Adrenal gland (tissue), 12 donors: ENCODE data around the gene PHACTR2. TPM values are rescaled to one million over a fixed set of nuclear protein-coding genes. Genes with fewer than 3 reads are reported as not detected.

ENCODE experiments used
- DNase-seq, 7 donors: peaks; one replicate each; pipeline ENCODE4 v3.0.0-alpha.2; 2019 to 2020
- H3K27ac ChIP-seq, 5 donors: fragments of 200-600 bp; sonication (generic) in 4 of 5; 1 replicate in 3 of 5; 2 replicates in 2 of 5; pipeline versions ENCODE4 v1.5.1 to v1.8.0; 2016 to 2020; ENCODE audit warnings: mild to moderate bottlenecking in 1 of 5
- H3K27me3 ChIP-seq: fragments of 200-600 bp; 2 replicates; pipeline ENCODE4 v1.8.0; 2021
- H3K36me3 ChIP-seq, 2 donors: fragments of 200-600 bp; replicated peaks in 1 of 2; 1 replicate in 1 of 2; 2 replicates in 1 of 2; pipeline versions ENCODE4 v1.5.1 to v1.8.0; 2018 to 2022
- H3K4me1 ChIP-seq, 2 donors: fragments of 200-600 bp; replicated peaks in 1 of 2; 1 replicate in 1 of 2; 2 replicates in 1 of 2; pipeline versions ENCODE4 v1.5.1 to v1.8.0; 2018 to 2021
- H3K4me3 ChIP-seq, 4 donors: fragments of 200-600 bp; sonication (generic) in 3 of 4; one replicate each; pipeline ENCODE4 v1.5.1; 2016 to 2018
- H3K9me3 ChIP-seq, 3 donors: fragments of 200-600 bp; sonication (generic) in 1 of 3; replicated peaks in 1 of 3; 1 replicate in 2 of 3; 2 replicates in 1 of 3; pipeline versions ENCODE4 v1.5.1 to v1.8.0; 2016 to 2021
- CTCF ChIP-seq, 6 experiments: fragments of 450-650 bp in 4 of 6; fragments of 200-600 bp in 2 of 6; sonication (generic) in 1 of 6; IDR thresholded peaks; 1 replicate in 5 of 6; 2 replicates in 1 of 6; pipeline versions ENCODE4 v1.5.1 to v1.8.0; 2016 to 2021; ENCODE audit warnings: antibody characterized with exemption in 6 of 6, mild to moderate bottlenecking in 2 of 6, moderate library complexity in 1 of 6
- POLR2A ChIP-seq, 2 donors: fragments of 450-650 bp; IDR thresholded peaks; one replicate each; pipeline ENCODE4 v1.6.1; 2017; ENCODE audit warnings: antibody characterized with exemption in 2 of 2, mild to moderate bottlenecking in 2 of 2, moderate library complexity in 1 of 2
- WGBS, 4 donors: extraction: QIAGEN DNeasy Blood & Tissue Kit in 2 of 4; methylation state at CpG; one replicate each; pipeline versions ENCODE4 v1.1.5 to v1.1.7; 2013 to 2017; 5-methylcytosine and 5-hydroxymethylcytosine counted together
- intact Hi-C, 2 donors: fragments of 100-400 bp; cut with DNase I; formaldehyde crosslinking; loops; one replicate each; pipeline versions ENCODE4 v1.14.1 to v1.15.0; 2022 to 2023
- polyA plus RNA-seq, 3 donors: library from polyadenylated mRNA; stranded (reverse); fragments of 200-250 nt in 2 of 3; fragments of 350-450 nt in 1 of 3; fragmentation: Illumina TruSeq in 1 of 3; extraction: RNeasy Lipid Tissue Mini Kit (QIAGEN cat#74804) in 1 of 3; gene quantifications; one replicate each; pipeline ENCODE4 v1.2.3, GENCODE V29; 2013 to 2014
- total RNA-seq, 9 donors: library from RNA; depleted of rRNA in 4 of 9; stranded (reverse); fragments of >200 nt in 4 of 9; fragments of 120-200 nt in 1 of 9; fragmentation: NEBNext Ultra II Directional in 1 of 9; extraction: Animal tissue kit (Norgen Biotek cat#: 25700) in 1 of 9; gene quantifications; one replicate each; pipeline versions ENCODE4 v1.1.0 to v1.2.4, GENCODE V29; 2013 to 2023
- donor health status: healthy with polysubstance abuse.
- donor health status: Bipolar disorder and iron deficiency.
- donor health status: DM: yes; HTN: yes; CAD: no.
- donor health status: DM: no; HTN: no; CAD: no.
- donor health status: DM: no; HTN: no; CAD: no.
- donor health status: DM: yes; HTN: yes; CAD: no.

PHACTR2 gene
- total and polyA plus RNA-seq, 12 donors = 12.1 to 315 (median 227) TPM

GRCh38 chr6:143752459-143752858, 74.7 kb downstream of the PHACTR2 start:
- no peak for DNase-seq
- Histone ChIP-seq H3K27me3 (no peaks in the 10 kb centered on the region), H3K9me3 (no peaks in the 10 kb centered on the region), H3K27ac (peak overlapping the region in 3 of 5 donors; percentile 5 to 33 (median 30)), H3K36me3 (no peaks in the 10 kb centered on the region), H3K4me3 (no peak overlapping the region), H3K4me1 (peaks cover 51 to 52% of the 10 kb centered on the region in 2 donors)
- no peak for TF ChIP-seq CTCF (IDR thresholded peaks at IDR 0.05)
- no peak for TF ChIP-seq POLR2A (IDR thresholded peaks at IDR 0.05)
- 28 to 37% (median 35%) methylated on average over 2 of the region's 2 CpGs for WGBS, 4 donors
- intact Hi-C loops = no loop called here

GRCh38 chr6:143753678-143754077, 75.9 kb downstream of the PHACTR2 start:
- TF ChIP-seq POLR2A (IDR thresholded peaks at IDR 0.05) = no peak
- TF ChIP-seq CTCF (IDR thresholded peaks at IDR 0.05) = no peak
- Histone ChIP-seq H3K36me3 (peaks cover 0 to 3% of the 10 kb centered on the region in 2 donors), H3K27me3 (no peaks in the 10 kb centered on the region), H3K4me1 (peaks cover 44 to 47% of the 10 kb centered on the region in 2 donors), H3K4me3 (no peak overlapping the region), H3K27ac (peak overlapping the region in 4 of 5 donors; percentile 25 to 60 (median 53)), H3K9me3 (no peaks in the 10 kb centered on the region)
- WGBS, 4 donors = 62 to 75% (median 72%) methylated on average over 4 of the region's 4 CpGs
- intact Hi-C loops = no loop called here
- DNase-seq = no peak

GRCh38 chr6:143754204-143754603, 76.4 kb downstream of the PHACTR2 start:
- no peak for DNase-seq
- H3K27ac ChIP-seq = peak overlapping the region; percentile 25 to 60 (median 53)

GRCh38 chr6:143755301-143755744, 77.6 kb downstream of the PHACTR2 start:
- TF ChIP-seq CTCF (IDR thresholded peaks at IDR 0.05) = no peak
- TF ChIP-seq POLR2A (IDR thresholded peaks at IDR 0.05) = peak in 1 of 2 donors; percentile 25
- H3K27ac ChIP-seq = peak overlapping the region in 4 of 5 donors; percentile 53 to 80 (median 62)
- WGBS, 4 donors = 15 to 26% (median 21%) methylated on average over 5 of the region's 5 CpGs
- no peaks in the 10 kb centered on the region for H3K9me3 ChIP-seq
- no peak overlapping the region for H3K4me3 ChIP-seq
- H3K27me3 ChIP-seq = no peaks in the 10 kb centered on the region
- DNase-seq = peak; percentile 86 to 96 (median 93)
- peaks cover 0 to 3% of the 10 kb centered on the region in 2 donors for H3K36me3 ChIP-seq
- H3K4me1 ChIP-seq = peaks cover 35 to 51% of the 10 kb centered on the region in 2 donors
- intact Hi-C loops = no loop called here

More at GRCh38 chr6:143754204-143754603, 76.4 kb downstream of the PHACTR2 start:
- Histone ChIP-seq H3K4me3 (no peak overlapping the region), H3K36me3 (peaks cover 0 to 3% of the 10 kb centered on the region in 2 donors), H3K27me3 (no peaks in the 10 kb centered on the region), H3K4me1 (peaks cover 44 to 48% of the 10 kb centered on the region in 2 donors), H3K9me3 (no peaks in the 10 kb centered on the region)
- TF ChIP-seq CTCF (IDR thresholded peaks at IDR 0.05) (no peak), POLR2A (IDR thresholded peaks at IDR 0.05) (no peak)
- 48 to 68% (median 60%) methylated on average over 4 of the region's 4 CpGs for WGBS, 4 donors
- intact Hi-C loops = no loop called here
